RWPE1 (cell line): ENCODE results near the gene KCNQ1.

ENCODE experiments used
- CTCF ChIA-PET: fragments of 350-600 bp; sonication (Branson Sonifier 250); formaldehyde crosslinking; extraction: SDS; loops from one replicate; lab custom pipeline; 2021; lab: Yijun Ruan, JAX
- POLR2A ChIA-PET: fragments of 400-600 bp; formaldehyde crosslinking; extraction: SDS; loops from one replicate; lab custom pipeline; 2020; ENCODE audit warnings: antibody characterized with exemption; ENCODE audit not compliant: low non-redundant PET; lab: Yijun Ruan, JAX
- DNase-seq: peaks from one replicate; pipeline ENCODE4 v3.0.0; 2012; ENCODE audit warnings: low spot score
- H3K27ac ChIP-seq: fragments of 450-650 bp; 2 replicates; pipeline ENCODE4 v1.5.1; 2017
- CTCF ChIP-seq: fragments of 450-650 bp; conservative IDR thresholded peaks from 2 replicates; pipeline ENCODE4 v1.5.1; 2017; ENCODE audit warnings: low read depth, mild to moderate bottlenecking

KCNQ1 gene

GRCh38 chr11:2427721-2428321 is 17.0 kb upstream of the KCNQ1 start:
- DNase-seq: no peak
- TF ChIP-seq CTCF: no peak
- ChIA-PET POLR2A (no interaction called here), CTCF (interaction anchor here (0.7 to 4.0 kb wide), 6 partner anchors 14 to 460 kb away, joined by 3 to 41 read pairs (median 4); no protein-coding TSS in a partner anchor)
- H3K27ac ChIP-seq: no peak overlapping the region

GRCh38 chr11:2428322-2428795 is 16.4 kb upstream of the KCNQ1 start:
- ChIA-PET CTCF (interaction anchor here (4.0 kb wide), 1 partner anchor 104 kb away, joined by 41 read pairs; no protein-coding TSS in a partner anchor), POLR2A (no interaction called here)
- peak; percentile 30 for DNase-seq
- TF ChIP-seq CTCF: peak; percentile 54
- no peak overlapping the region for H3K27ac ChIP-seq

- H3K27ac ChIP-seq: no peak overlapping the region
- TF ChIP-seq CTCF: no peak
- ChIA-PET POLR2A (no interaction called here), CTCF (interaction anchor here (0.9 kb wide), 1 partner anchor 102 kb away, joined by 3 read pairs; no protein-coding TSS in a partner anchor)
- DNase-seq: no peak
Measured at GRCh38 chr11:2431395-2431794, 13.4 kb upstream of the KCNQ1 start.

GRCh38 chr11:2432171-2432621 is 12.6 kb upstream of the KCNQ1 start:
- no peak for DNase-seq
- ChIA-PET POLR2A (no interaction called here), CTCF (no interaction called here)
- H3K27ac ChIP-seq: no peak overlapping the region
- TF ChIP-seq CTCF: no peak

GRCh38 chr11:2432628-2433071 is 12.2 kb upstream of the KCNQ1 start:
- ChIA-PET POLR2A (no interaction called here), CTCF (no interaction called here)

More at GRCh38 chr11:2432628-2433071, 12.2 kb upstream of the KCNQ1 start:
- H3K27ac ChIP-seq: no peak overlapping the region
- TF ChIP-seq CTCF: no peak
- no peak for DNase-seq
